Right atrium auricular region (tissue), 2 donors: ENCODE measurements around the gene PPFIBP2. TPM values are rescaled to one million over a fixed set of nuclear protein-coding genes. Genes with fewer than 3 reads are reported as not detected.
A peak's percentile ranks its signal among the peaks of the same experiment; 100 is the strongest.

Experiments used
- DNase-seq: peaks from one replicate; pipeline ENCODE4 v3.0.0-alpha.2; 2019; ENCODE audit warnings: low spot score
- H3K27ac ChIP-seq, 2 donors: fragments of 200-600 bp; sonication (generic); 1 replicate in 1 of 2; 2 replicates in 1 of 2; pipeline ENCODE4 v1.5.1; 2016 to 2019
- H3K27me3 ChIP-seq, 2 donors: fragments of 200-600 bp; sonication (generic); one replicate each; pipeline versions ENCODE4 v1.5.1 to v1.6.0; 2017 to 2019
- H3K36me3 ChIP-seq: fragments of 200-600 bp; sonication (generic); one replicate; pipeline ENCODE4 v1.5.1; 2016
- H3K4me1 ChIP-seq, 2 donors: fragments of 200-600 bp; sonication (generic); one replicate each; pipeline versions ENCODE4 v1.5.1 to v1.6.0; 2017 to 2019
- H3K4me3 ChIP-seq, 2 donors: fragments of 200-600 bp; sonication (generic); 1 replicate in 1 of 2; 2 replicates in 1 of 2; pipeline ENCODE4 v1.5.1; 2017 to 2019; ENCODE audit warnings: mild to moderate bottlenecking in 1 of 2, moderate library complexity in 1 of 2
- H3K9me3 ChIP-seq, 2 donors: fragments of 200-600 bp; sonication (generic); one replicate each; pipeline ENCODE4 v1.5.1; 2019
- total RNA-seq, 2 donors: library from RNA; depleted of rRNA; stranded (reverse); fragments of >200 nt; gene quantifications; one replicate each; pipeline ENCODE4 v1.1.0, GENCODE V29; 2016
- TF ChIP-seq, protein P1 (sequence below), 2 donors: fragments of 200-600 bp; sonication (generic); IDR thresholded peaks; one replicate each; pipeline ENCODE4 v1.5.1; 2019; ENCODE audit warnings: antibody characterized with exemption in 2 of 2

PPFIBP2 gene
- 10 to 100 TPM; 13.0 to 24.0 TPM for total RNA-seq

DNA sequence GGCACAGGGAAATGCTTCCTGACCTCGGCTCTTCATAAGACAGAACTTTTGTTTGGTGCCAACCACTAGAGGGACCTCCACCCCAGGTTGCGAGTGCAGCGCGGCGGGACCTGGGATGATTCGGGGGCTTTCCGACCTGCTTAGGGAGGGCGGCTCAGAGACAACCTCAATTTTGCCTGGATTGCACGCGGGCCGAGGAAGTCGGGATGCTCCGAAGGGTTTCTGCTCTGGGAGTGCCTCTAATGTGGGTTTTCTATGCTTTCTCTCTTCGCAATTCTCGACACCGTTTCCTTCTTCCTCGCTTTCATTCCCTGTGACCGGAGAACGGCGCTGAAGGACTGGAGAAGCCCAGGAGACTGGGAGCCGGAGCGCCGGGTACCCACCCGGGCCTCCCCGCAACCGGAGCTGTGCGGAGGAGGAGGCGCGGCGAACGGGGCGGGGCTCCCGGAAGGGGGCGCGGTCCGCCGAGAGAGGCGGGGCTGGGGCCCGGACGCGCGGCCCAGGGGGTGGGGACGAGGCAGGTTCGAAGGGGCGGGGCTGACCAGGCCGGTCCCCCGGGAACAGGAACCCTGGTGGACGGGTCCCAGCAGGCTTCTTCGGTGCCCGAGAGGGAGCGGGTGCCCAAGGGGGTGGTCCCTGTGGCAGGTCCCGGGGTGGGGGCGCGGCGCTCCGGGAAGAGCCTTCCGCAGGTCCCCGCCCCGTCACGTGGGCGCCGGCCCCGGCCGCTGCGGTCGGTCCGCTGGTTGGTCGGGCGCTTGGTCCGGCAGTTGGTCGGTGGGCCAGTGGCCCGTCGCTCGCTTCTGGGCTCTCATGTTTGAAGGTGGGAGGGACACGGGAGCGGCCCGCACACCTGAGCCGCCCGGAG, at the start of gene PPFIBP2:
Gene PPFIBP2, plus strand, starts transcription at position 766 of the 865 bp plus-strand sequence. CDS start 35,477 bp downstream, outside the sequence.
- peak within 1 kb of the TSS; percentile 92 to 94 for H3K27ac ChIP-seq
- no peaks in the 10 kb centered on the region for H3K27me3 ChIP-seq
- TF ChIP-seq, protein P1, sequence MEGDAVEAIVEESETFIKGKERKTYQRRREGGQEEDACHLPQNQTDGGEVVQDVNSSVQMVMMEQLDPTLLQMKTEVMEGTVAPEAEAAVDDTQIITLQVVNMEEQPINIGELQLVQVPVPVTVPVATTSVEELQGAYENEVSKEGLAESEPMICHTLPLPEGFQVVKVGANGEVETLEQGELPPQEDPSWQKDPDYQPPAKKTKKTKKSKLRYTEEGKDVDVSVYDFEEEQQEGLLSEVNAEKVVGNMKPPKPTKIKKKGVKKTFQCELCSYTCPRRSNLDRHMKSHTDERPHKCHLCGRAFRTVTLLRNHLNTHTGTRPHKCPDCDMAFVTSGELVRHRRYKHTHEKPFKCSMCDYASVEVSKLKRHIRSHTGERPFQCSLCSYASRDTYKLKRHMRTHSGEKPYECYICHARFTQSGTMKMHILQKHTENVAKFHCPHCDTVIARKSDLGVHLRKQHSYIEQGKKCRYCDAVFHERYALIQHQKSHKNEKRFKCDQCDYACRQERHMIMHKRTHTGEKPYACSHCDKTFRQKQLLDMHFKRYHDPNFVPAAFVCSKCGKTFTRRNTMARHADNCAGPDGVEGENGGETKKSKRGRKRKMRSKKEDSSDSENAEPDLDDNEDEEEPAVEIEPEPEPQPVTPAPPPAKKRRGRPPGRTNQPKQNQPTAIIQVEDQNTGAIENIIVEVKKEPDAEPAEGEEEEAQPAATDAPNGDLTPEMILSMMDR (IDR thresholded peaks at IDR 0.05), result peak; percentile 43 to 68
- H3K36me3 ChIP-seq, result no peaks in the 10 kb centered on the region
- peak within 1 kb of the TSS; percentile 80 to 82 for H3K4me3 ChIP-seq
- no peaks in the 10 kb centered on the region for H3K9me3 ChIP-seq
- peak; percentile 74 for DNase-seq
- H3K4me1 ChIP-seq, result peaks cover 0 to 33% of the 10 kb centered on the region in 2 donors

- Histone ChIP-seq H3K27ac (no peak overlapping the region), H3K27me3 (no peaks in the 10 kb centered on the region), H3K36me3 (no peaks in the 10 kb centered on the region), H3K4me1 (no peaks in the 10 kb centered on the region), H3K9me3 (no peaks in the 10 kb centered on the region), H3K4me3 (no peak overlapping the region)
- no peak for DNase-seq
- TF ChIP-seq, protein P1 (IDR thresholded peaks at IDR 0.05), result no peak
Observed at GRCh38 chr11:7467652-7468051, 46.1 kb upstream of the PPFIBP2 start.

- H3K4me1 ChIP-seq, result no peaks in the 10 kb centered on the region
- H3K27me3 ChIP-seq, result no peaks in the 10 kb centered on the region
- H3K27ac ChIP-seq, result no peak overlapping the region
- H3K4me3 ChIP-seq, result no peak overlapping the region
- DNase-seq, result no peak
- TF ChIP-seq, protein P1 (IDR thresholded peaks at IDR 0.05), result no peak
- no peaks in the 10 kb centered on the region for H3K36me3 ChIP-seq
- no peaks in the 10 kb centered on the region for H3K9me3 ChIP-seq
Observed at GRCh38 chr11:7469351-7469865, 44.4 kb upstream of the PPFIBP2 start.

DNA sequence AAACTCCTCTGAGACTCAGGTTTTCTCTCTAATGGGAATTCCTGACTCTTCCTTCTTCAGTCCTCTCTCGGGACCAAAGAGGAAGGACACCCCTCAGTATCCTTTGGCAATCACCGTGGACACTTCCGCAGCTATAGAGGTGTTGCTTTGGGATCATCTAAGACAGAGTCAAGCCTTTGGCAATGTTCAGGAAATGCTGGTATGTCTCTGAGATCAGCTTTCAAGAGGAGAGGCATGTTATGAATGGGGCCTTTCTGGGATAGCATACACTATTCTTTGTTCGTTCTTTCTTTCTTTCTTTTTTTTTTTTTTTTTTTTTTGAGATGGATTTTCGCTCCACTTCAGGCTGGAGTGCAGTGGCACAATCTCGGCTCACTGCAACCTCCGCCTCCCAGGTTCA, 42.7 kb upstream of the PPFIBP2 start:
- Histone ChIP-seq H3K27me3 (no peaks in the 10 kb centered on the region), H3K4me3 (no peak overlapping the region), H3K4me1 (no peaks in the 10 kb centered on the region), H3K27ac (no peak overlapping the region), H3K36me3 (no peaks in the 10 kb centered on the region), H3K9me3 (no peaks in the 10 kb centered on the region)
- no peak for DNase-seq
- TF ChIP-seq, protein P1 (IDR thresholded peaks at IDR 0.05), result no peak

DNA sequence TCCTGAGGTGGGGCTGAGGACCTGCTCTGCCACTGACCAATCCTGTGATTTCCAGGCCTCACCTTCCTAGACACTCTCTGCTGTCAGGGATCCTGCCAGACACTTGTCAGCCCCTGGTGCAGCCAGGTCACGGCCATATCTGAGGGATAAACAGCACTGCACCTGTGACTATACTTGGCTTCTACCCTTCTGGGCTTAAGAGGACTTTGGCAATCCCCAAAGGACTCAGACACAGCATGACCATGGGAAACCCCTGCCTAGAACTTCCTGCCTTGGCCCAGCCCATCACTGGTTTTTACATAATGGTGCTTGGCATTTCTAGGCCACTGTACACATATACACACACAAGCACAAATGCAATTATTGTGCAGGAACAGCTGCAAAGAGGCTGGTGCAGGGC, 40.1 kb upstream of the PPFIBP2 start:
- Histone ChIP-seq H3K27me3 (no peaks in the 10 kb centered on the region), H3K9me3 (no peaks in the 10 kb centered on the region), H3K27ac (no peak overlapping the region), H3K4me1 (no peaks in the 10 kb centered on the region), H3K4me3 (no peak overlapping the region), H3K36me3 (no peaks in the 10 kb centered on the region)
- TF ChIP-seq, protein P1 (IDR thresholded peaks at IDR 0.05), result no peak
- DNase-seq, result no peak
